ENCODE data around the gene SCAF1. TPM values are rescaled to one million over a fixed set of nuclear protein-coding genes. Genes with fewer than 3 reads are reported as not detected.

Gene SCAF1
- total and polyA plus RNA-seq, 10 of the 15 experiments (the other 5 are each of a cell fraction or from before 2014, with no cell fraction given): 0.18 to 77.0 (median 5.3) TPM

DNA sequence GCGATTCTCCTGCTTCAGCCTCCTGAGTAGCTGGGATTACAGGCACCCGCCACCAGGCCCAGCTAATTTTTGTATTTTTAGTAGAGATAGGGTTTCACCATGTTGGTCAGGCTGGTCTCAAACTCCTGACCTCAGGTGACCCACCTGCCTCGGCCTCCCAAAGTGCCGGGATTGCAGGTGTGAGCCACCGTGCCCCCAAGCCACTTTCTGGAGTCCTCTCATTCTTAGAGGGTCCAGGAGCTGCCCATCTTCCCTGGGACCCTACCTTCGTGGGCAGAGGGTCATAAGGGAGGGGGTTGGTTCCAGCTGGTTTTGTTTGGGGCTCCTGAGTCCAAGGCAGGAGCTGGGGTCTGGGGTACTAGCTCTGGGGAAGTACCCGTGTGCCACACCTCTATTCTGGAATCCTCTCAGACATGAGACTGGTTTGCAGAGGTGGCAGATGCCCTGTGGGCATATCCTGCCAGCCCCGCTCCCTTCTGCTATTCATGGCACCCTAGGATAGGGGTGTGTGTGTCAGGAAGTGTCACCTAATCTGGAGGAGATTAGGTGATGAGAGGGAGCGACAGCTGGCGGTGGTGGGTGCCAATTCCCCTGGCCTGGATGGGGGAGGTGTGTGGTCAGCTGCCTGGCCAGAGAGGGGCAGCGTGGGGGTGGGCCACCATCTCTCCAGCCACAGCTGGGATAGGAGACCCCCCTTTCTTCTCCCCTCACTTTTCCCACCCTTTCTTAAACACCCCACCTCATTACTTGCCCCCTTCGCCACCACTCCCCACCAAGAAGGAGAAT lies 37.2 kb downstream of the SCAF1 start:
- 26% methylated on average over 12 of the region's 12 CpGs for WGBS (ENCODE audit: insufficient coverage, insufficient replicate concordance, low lambda C conversion rate, missing lambda C conversion rate)
- Histone ChIP-seq H3K9ac (ENCODE audit: control insufficient read depth, insufficient read depth, low read length) (peak overlapping the region; percentile 98; the same call in 1 of the 2 replicates), H3K36me3 (ENCODE audit: control insufficient read depth in 2 of 2, insufficient read depth in 2 of 2, low read length in 1 of 2) (peaks cover 15 to 18% of the 10 kb centered on the region in 2 experiments), H3K4me2 (ENCODE audit: control insufficient read depth, insufficient read depth) (peak overlapping the region; percentile 97), H3K79me2 (ENCODE audit: control insufficient read depth, insufficient read depth, low read length) (peaks cover 48% of the 10 kb centered on the region), H3K4me1 (ENCODE audit: control insufficient read depth, insufficient read depth, low read length) (peaks cover 22% of the 10 kb centered on the region), H3K27ac (ENCODE audit: control insufficient read depth, insufficient read depth) (peak overlapping the region; percentile 42), H3K9me3 (replicated peaks; ENCODE audit: control insufficient read depth, insufficient read depth, low read length) (no peaks in the 10 kb centered on the region), H2AFZ (ENCODE audit: control insufficient read depth, low read depth, low read length) (no peak overlapping the region), H3K4me3 (peak overlapping the region; percentile 100), H3K27me3 (replicated peaks in 1 of 2; ENCODE audit: control insufficient read depth in 2 of 2, insufficient read depth in 2 of 2, low read length in 1 of 2) (no peaks in the 10 kb centered on the region), H4K20me1 (ENCODE audit: control insufficient read depth, insufficient read depth) (peaks cover 16% of the 10 kb centered on the region)
- ChIA-PET POLR2A (interaction anchor here (0.6 to 11.2 kb wide), 10 partner anchors 13 to 235 kb away, joined by 3 to 200 read pairs (median 6); partner anchors contain the start of genes AP2A1, BCL2L12, IRF3 and NOSIP), SMC1A (ENCODE audit: uncharacterized antibody, unreplicated experiment) (interaction anchor here (0.9 to 1.9 kb wide), 12 partner anchors 14 to 299 kb away, joined by 3 to 7 read pairs (median 3); partner anchors contain the start of genes BCL2L12, FLT3LG, IRF3 and NOSIP), RAD21 (ENCODE audit: unreplicated experiment) (interaction anchor here (0.8 to 8.6 kb wide), 9 partner anchors 14 to 176 kb away, joined by 3 to 131 read pairs (median 4); partner anchors contain the start of genes BCL2L12, IRF3, NOSIP and RRAS), CTCF (interaction anchor here (0.6 to 10.5 kb wide), 15 partner anchors 13 to 425 kb away, joined by 3 to 130 read pairs (median 7); partner anchors contain the start of genes BCL2L12, FLT3LG, IRF3 and NOSIP)
- FAIRE-seq (no peak), DNase-seq (ENCODE audit: low read depth, low spot score) (no peak), ATAC-seq (no peak)
- intact Hi-C loops (cut with micrococcal nuclease; ENCODE audit: unreplicated experiment): loop anchor here (5.0 kb wide), 1 partner anchor 188 kb away; the partner anchor contains the start of gene PNKP
- in situ Hi-C loops (cut with MboI): no loop called here
- TF ChIP-seq ZNF384 (IDR thresholded peaks at IDR 0.05; ENCODE audit: borderline replicate concordance, low read depth, low read length) (no peak), NFIC (IDR thresholded peaks at IDR 0.05; ENCODE audit: low read depth, low read length) (no peak), RB1 (IDR thresholded peaks at IDR 0.05; ENCODE audit: borderline replicate concordance) (no peak), PKNOX1 (IDR thresholded peaks at IDR 0.05) (peak; percentile 13; the same call in 1 of the 2 replicates), POU2F2 (IDR thresholded peaks at IDR 0.05; ENCODE audit: borderline replicate concordance, low read depth, low read length) (no peak), NFYA (IDR thresholded peaks at IDR 0.05; ENCODE audit: borderline replicate concordance, low read depth, low read length) (no peak), HCFC1 (IDR thresholded peaks at IDR 0.05; ENCODE audit: low read length) (no peak), POLR2AphosphoS5 (IDR thresholded peaks at IDR 0.05; ENCODE audit: low read length) (peak; percentile 34; the same call in 1 of the 2 replicates)
- TF ChIP-seq, protein P1, sequence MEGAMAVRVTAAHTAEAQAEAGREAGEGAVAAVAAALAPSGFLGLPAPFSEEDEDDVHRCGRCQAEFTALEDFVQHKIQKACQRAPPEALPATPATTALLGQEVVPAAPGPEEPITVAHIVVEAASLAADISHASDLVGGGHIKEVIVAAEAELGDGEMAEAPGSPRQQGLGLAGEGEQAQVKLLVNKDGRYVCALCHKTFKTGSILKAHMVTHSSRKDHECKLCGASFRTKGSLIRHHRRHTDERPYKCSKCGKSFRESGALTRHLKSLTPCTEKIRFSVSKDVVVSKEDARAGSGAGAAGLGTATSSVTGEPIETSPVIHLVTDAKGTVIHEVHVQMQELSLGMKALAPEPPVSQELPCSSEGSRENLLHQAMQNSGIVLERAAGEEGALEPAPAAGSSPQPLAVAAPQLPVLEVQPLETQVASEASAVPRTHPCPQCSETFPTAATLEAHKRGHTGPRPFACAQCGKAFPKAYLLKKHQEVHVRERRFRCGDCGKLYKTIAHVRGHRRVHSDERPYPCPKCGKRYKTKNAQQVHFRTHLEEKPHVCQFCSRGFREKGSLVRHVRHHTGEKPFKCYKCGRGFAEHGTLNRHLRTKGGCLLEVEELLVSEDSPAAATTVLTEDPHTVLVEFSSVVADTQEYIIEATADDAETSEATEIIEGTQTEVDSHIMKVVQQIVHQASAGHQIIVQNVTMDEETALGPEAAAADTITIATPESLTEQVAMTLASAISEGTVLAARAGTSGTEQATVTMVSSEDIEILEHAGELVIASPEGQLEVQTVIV (IDR thresholded peaks at IDR 0.05; ENCODE audit: borderline replicate concordance, partially characterized antibody): no peak
- TF ChIP-seq, protein P2, sequence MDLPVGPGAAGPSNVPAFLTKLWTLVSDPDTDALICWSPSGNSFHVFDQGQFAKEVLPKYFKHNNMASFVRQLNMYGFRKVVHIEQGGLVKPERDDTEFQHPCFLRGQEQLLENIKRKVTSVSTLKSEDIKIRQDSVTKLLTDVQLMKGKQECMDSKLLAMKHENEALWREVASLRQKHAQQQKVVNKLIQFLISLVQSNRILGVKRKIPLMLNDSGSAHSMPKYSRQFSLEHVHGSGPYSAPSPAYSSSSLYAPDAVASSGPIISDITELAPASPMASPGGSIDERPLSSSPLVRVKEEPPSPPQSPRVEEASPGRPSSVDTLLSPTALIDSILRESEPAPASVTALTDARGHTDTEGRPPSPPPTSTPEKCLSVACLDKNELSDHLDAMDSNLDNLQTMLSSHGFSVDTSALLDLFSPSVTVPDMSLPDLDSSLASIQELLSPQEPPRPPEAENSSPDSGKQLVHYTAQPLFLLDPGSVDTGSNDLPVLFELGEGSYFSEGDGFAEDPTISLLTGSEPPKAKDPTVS (IDR thresholded peaks at IDR 0.05; ENCODE audit: low read depth, low read length): no peak
- BruUV-seq (replicated peaks): no TSS peak
